DND-41 (cell line): ENCODE data around the gene IFRD2.

Experiments
- EZH2 ChIP-seq: IDR thresholded peaks from 3 replicates; pipeline ENCODE4 v1.6.1; 2012; ENCODE audit warnings: borderline replicate concordance, low read depth, mild to moderate bottlenecking, moderate library complexity, low read length, inconsistent platforms; ENCODE audit not compliant: severe bottlenecking
- TF ChIP-seq, protein P1 (sequence below): IDR thresholded peaks from 2 replicates; pipeline ENCODE4 v1.5.1; 2012; ENCODE audit warnings: borderline replicate concordance, low read length, moderate library complexity, mild to moderate bottlenecking; ENCODE audit not compliant: poor library complexity, severe bottlenecking; ENCODE audit errors: extremely low read depth

DNA sequence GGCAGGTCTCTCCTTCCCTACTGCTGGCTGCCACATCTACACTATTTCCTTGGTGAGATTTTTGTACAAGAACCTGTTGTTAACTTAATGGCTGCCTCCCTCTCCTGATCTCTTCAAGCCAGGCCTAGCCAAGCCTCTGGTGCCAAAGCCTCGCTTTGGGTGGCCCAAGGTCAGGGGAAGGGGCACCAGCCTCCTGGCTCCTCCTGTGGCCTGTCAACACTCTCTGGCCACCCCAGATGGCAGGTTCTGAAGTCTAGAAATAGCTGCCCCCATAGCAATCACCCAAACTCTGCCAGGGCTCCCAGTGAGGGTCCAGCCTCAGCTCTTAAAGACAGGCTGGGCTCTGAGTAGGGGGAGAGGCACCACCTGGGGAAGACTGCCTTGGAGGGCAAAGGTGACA is 5.0 kb downstream of the IFRD2 start:
- TF ChIP-seq, protein P1, sequence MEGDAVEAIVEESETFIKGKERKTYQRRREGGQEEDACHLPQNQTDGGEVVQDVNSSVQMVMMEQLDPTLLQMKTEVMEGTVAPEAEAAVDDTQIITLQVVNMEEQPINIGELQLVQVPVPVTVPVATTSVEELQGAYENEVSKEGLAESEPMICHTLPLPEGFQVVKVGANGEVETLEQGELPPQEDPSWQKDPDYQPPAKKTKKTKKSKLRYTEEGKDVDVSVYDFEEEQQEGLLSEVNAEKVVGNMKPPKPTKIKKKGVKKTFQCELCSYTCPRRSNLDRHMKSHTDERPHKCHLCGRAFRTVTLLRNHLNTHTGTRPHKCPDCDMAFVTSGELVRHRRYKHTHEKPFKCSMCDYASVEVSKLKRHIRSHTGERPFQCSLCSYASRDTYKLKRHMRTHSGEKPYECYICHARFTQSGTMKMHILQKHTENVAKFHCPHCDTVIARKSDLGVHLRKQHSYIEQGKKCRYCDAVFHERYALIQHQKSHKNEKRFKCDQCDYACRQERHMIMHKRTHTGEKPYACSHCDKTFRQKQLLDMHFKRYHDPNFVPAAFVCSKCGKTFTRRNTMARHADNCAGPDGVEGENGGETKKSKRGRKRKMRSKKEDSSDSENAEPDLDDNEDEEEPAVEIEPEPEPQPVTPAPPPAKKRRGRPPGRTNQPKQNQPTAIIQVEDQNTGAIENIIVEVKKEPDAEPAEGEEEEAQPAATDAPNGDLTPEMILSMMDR: no peak
- TF ChIP-seq EZH2: no peak
